Dendritic cell treated with granulocyte-macrophage colony-stimulating factor and Interleukin-4, amounts not matched to agents 40 ng/mL and 50 ng/mL, for 4 days (primary cell): ENCODE results near the gene PMEL.
"Not testable (repeated sequence)": the region's sequence is repeated elsewhere in the genome, so short reads cannot be mapped to it uniquely, and the experiment has no call there.

Source experiments
- H3K27ac Mint-ChIP-seq: one replicate; pipeline ENCODE4 v1.8.0; 2022; ENCODE audit warnings: mild to moderate bottlenecking, mixed read lengths
- H3K27me3 Mint-ChIP-seq: one replicate; pipeline ENCODE4 v1.8.0; 2022; ENCODE audit warnings: mild to moderate bottlenecking, mixed read lengths
- H3K36me3 Mint-ChIP-seq: one replicate; pipeline ENCODE4 v1.8.0; 2022; ENCODE audit warnings: low read depth, mixed read lengths
- H3K4me1 Mint-ChIP-seq: one replicate; pipeline ENCODE4 v1.8.0; 2022; ENCODE audit warnings: low read depth, mixed read lengths
- H3K4me3 Mint-ChIP-seq: one replicate; pipeline ENCODE4 v1.8.0; 2022; ENCODE audit warnings: mild to moderate bottlenecking, moderate library complexity, mixed read lengths
- H3K9me3 Mint-ChIP-seq: one replicate; pipeline ENCODE4 v1.8.0; 2022; ENCODE audit warnings: mixed read lengths
- intact Hi-C: fragments of 100-400 bp; cut with micrococcal nuclease; formaldehyde crosslinking; loops from one replicate; pipeline ENCODE4 v1.15.0; 2022

PMEL gene

GRCh38 chr12:55965941-55966407 lies at the start of gene PMEL:
TSS of gene PMEL (minus strand) at chr12:55966042. CDS start at chr12:55966011, 31 bp downstream.
- peak within 1 kb of the TSS; percentile 86 for H3K4me3 Mint-ChIP-seq
- peaks cover 31% of the 10 kb centered on the region for H3K4me1 Mint-ChIP-seq
- intact Hi-C loops = no loop called here
- no peaks in the 10 kb centered on the region for H3K27me3 Mint-ChIP-seq
- H3K9me3 Mint-ChIP-seq = no peaks in the 10 kb centered on the region
- peaks cover 16% of the 10 kb centered on the region for H3K36me3 Mint-ChIP-seq
- peak within 1 kb of the TSS; percentile 80 for H3K27ac Mint-ChIP-seq

- H3K4me3 Mint-ChIP-seq = no peak overlapping the region
- intact Hi-C loops = no loop called here
Observed at GRCh38 chr12:56014205-56014604, 48.4 kb upstream of the PMEL start.

GRCh38 chr12:56013482-56013881 lies 47.6 kb upstream of the PMEL start:
- Mint-ChIP-seq H3K36me3 (peaks cover 27% of the 10 kb centered on the region), H3K4me3 (no peak overlapping the region), H3K27ac (no peak overlapping the region), H3K27me3 (no peaks in the 10 kb centered on the region), H3K9me3 (no peaks in the 10 kb centered on the region), H3K4me1 (peaks cover 13% of the 10 kb centered on the region)
- intact Hi-C loops = no loop called here

More at GRCh38 chr12:56014205-56014604, 48.4 kb upstream of the PMEL start:
- Mint-ChIP-seq H3K9me3 (no peaks in the 10 kb centered on the region), H3K36me3 (peaks cover 22% of the 10 kb centered on the region), H3K4me1 (peaks cover 8% of the 10 kb centered on the region), H3K27me3 (no peaks in the 10 kb centered on the region), H3K27ac (no peak overlapping the region)

- no peaks in the 10 kb centered on the region for H3K9me3 Mint-ChIP-seq
- peaks cover 26% of the 10 kb centered on the region for H3K4me1 Mint-ChIP-seq
- intact Hi-C loops = no loop called here
- H3K4me3 Mint-ChIP-seq = no peak overlapping the region
- no peaks in the 10 kb centered on the region for H3K27me3 Mint-ChIP-seq
- no peak overlapping the region for H3K27ac Mint-ChIP-seq
- H3K36me3 Mint-ChIP-seq = peaks cover 28% of the 10 kb centered on the region
Observed at GRCh38 chr12:56011509-56012090, 45.8 kb upstream of the PMEL start.

- no peaks in the 10 kb centered on the region for H3K9me3 Mint-ChIP-seq
- peaks cover 37% of the 10 kb centered on the region for H3K4me1 Mint-ChIP-seq
- intact Hi-C loops = no loop called here
- no peak overlapping the region for H3K27ac Mint-ChIP-seq
- H3K27me3 Mint-ChIP-seq = no peaks in the 10 kb centered on the region
- H3K4me3 Mint-ChIP-seq = no peak overlapping the region
- H3K36me3 Mint-ChIP-seq = peaks cover 30% of the 10 kb centered on the region
Observed at GRCh38 chr12:56010111-56010570, 44.3 kb upstream of the PMEL start.

GRCh38 chr12:56007564-56008559 lies 42.0 kb upstream of the PMEL start:
- Mint-ChIP-seq H3K36me3 (peaks cover 53% of the 10 kb centered on the region), H3K9me3 (no peaks in the 10 kb centered on the region), H3K27me3 (no peaks in the 10 kb centered on the region), H3K4me3 (peak overlapping the region; percentile 84), H3K4me1 (peaks cover 52% of the 10 kb centered on the region), H3K27ac (peak overlapping the region; percentile 78)
- intact Hi-C loops = no loop called here

- intact Hi-C loops = no loop called here
- no peaks in the 10 kb centered on the region for H3K27me3 Mint-ChIP-seq
- H3K4me1 Mint-ChIP-seq = peaks cover 77% of the 10 kb centered on the region
Observed at GRCh38 chr12:56004211-56004610, 38.4 kb upstream of the PMEL start.

GRCh38 chr12:56003376-56003775 lies 37.5 kb upstream of the PMEL start:
- H3K27ac Mint-ChIP-seq = peak overlapping the region; percentile 81
- peak overlapping the region; percentile 30 for H3K4me3 Mint-ChIP-seq
- H3K27me3 Mint-ChIP-seq, intact Hi-C loops, H3K9me3 Mint-ChIP-seq: not testable (repeated sequence)
- H3K36me3 Mint-ChIP-seq = peaks cover 75% of the 10 kb centered on the region
- H3K4me1 Mint-ChIP-seq = peaks cover 79% of the 10 kb centered on the region

More at GRCh38 chr12:56004211-56004610, 38.4 kb upstream of the PMEL start:
- H3K36me3 Mint-ChIP-seq = peaks cover 73% of the 10 kb centered on the region
- peak overlapping the region; percentile 81 for H3K27ac Mint-ChIP-seq
- H3K4me3 Mint-ChIP-seq = no peak overlapping the region
- no peaks in the 10 kb centered on the region for H3K9me3 Mint-ChIP-seq

GRCh38 chr12:56001487-56002100 lies 35.8 kb upstream of the PMEL start:
- Mint-ChIP-seq H3K27me3 (no peaks in the 10 kb centered on the region), H3K27ac (peak overlapping the region; percentile 81), H3K4me3 (no peak overlapping the region), H3K9me3 (no peaks in the 10 kb centered on the region), H3K36me3 (peaks cover 76% of the 10 kb centered on the region), H3K4me1 (peaks cover 76% of the 10 kb centered on the region)
- intact Hi-C loops = no loop called here

GRCh38 chr12:55999999-56000540 lies 34.2 kb upstream of the PMEL start:
- H3K27ac Mint-ChIP-seq, H3K9me3 Mint-ChIP-seq, H3K27me3 Mint-ChIP-seq, H3K4me3 Mint-ChIP-seq: not testable (repeated sequence)
- intact Hi-C loops = loop anchor here (10.0 kb wide), 1 partner anchor 105 kb away; the partner anchor contains the start of gene PA2G4
- H3K36me3 Mint-ChIP-seq = peaks cover 78% of the 10 kb centered on the region
- peaks cover 64% of the 10 kb centered on the region for H3K4me1 Mint-ChIP-seq

- peak overlapping the region; percentile 53 for H3K27ac Mint-ChIP-seq
- intact Hi-C loops = loop anchor here (10.0 kb wide), 1 partner anchor 105 kb away; the partner anchor contains the start of gene PA2G4
Observed at GRCh38 chr12:55999522-55999921, 33.7 kb upstream of the PMEL start.

GRCh38 chr12:55997535-55997859 lies 31.7 kb upstream of the PMEL start:
- intact Hi-C loops = loop anchor here (2.0 to 10.0 kb wide), 2 partner anchors 43 to 107 kb away; partner anchors contain the start of genes PA2G4 and RPS26
- Mint-ChIP-seq H3K27ac (peak overlapping the region; percentile 88), H3K27me3 (no peaks in the 10 kb centered on the region), H3K9me3 (no peaks in the 10 kb centered on the region), H3K4me1 (peaks cover 53% of the 10 kb centered on the region), H3K4me3 (peak overlapping the region; percentile 93), H3K36me3 (peaks cover 78% of the 10 kb centered on the region)

More at GRCh38 chr12:55999522-55999921, 33.7 kb upstream of the PMEL start:
- Mint-ChIP-seq H3K36me3 (peaks cover 78% of the 10 kb centered on the region), H3K4me1 (peaks cover 59% of the 10 kb centered on the region)
- not testable (repeated sequence) for H3K4me3 Mint-ChIP-seq, H3K27me3 Mint-ChIP-seq, H3K9me3 Mint-ChIP-seq

GRCh38 chr12:55996715-55997534 lies 31.1 kb upstream of the PMEL start, which contains the start of gene SUOX:
TSS of gene SUOX (plus strand) at chr12:55997276. CDS start at chr12:56002222, 4,946 bp downstream.
- Mint-ChIP-seq H3K4me3 (peak within 1 kb of the TSS; percentile 93), H3K27ac (peak within 1 kb of the TSS; percentile 88), H3K9me3 (no peaks in the 10 kb centered on the region), H3K36me3 (peaks cover 78% of the 10 kb centered on the region), H3K27me3 (no peaks in the 10 kb centered on the region), H3K4me1 (peaks cover 48% of the 10 kb centered on the region)
- intact Hi-C loops = loop anchor here (1.0 to 10.0 kb wide), 3 partner anchors 32 to 108 kb away; partner anchors contain the start of genes PA2G4 and RPS26
